ENCODE data around the gene HTR3D. TPM values are rescaled to one million over a fixed set of nuclear protein-coding genes. Genes with fewer than 3 reads are reported as not detected.

The HTR3D gene
- total and polyA plus RNA-seq, 9 of the 15 experiments (the other 6 are each of a cell fraction or from before 2014, with no cell fraction given), result not detected

DNA sequence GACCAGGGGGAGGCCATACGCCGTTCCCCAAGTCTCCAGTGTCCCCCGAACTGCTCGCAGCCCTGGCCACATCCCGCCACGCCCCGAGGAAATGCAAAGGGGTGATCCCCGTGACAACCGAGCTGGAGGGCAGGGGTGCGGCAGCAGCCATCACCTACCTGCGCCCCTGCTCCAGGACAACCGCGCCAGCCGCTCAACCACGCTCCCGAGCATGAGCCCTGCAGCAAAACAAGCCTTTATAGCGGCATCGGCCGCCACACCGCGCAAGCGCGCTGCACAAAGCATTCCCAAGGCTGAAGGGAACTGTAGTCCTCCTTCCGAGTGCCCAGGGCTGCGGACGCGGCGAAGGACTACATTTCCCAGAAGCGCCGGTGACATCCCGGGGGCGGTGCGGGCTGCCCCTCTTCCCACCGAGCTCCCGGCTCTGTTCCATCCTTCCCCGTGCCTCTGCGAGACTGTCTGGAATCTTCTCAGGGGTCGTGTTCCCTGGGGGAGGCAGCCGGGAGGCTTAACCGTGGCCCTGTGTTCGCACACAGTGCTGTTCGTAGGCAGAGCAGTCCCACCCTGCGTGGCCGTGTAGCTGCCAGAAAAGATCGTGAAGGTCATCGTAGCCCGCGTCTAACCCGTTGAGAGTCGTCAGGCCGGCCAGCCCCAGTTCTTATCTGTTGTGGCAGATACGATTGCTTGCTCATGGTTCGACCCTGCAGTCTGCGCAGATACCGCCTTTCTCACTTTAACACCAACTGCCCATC is 13.7 kb upstream of the HTR3D start, which contains the start of gene ABCC5 (continued):
- TF ChIP-seq, protein P1, sequence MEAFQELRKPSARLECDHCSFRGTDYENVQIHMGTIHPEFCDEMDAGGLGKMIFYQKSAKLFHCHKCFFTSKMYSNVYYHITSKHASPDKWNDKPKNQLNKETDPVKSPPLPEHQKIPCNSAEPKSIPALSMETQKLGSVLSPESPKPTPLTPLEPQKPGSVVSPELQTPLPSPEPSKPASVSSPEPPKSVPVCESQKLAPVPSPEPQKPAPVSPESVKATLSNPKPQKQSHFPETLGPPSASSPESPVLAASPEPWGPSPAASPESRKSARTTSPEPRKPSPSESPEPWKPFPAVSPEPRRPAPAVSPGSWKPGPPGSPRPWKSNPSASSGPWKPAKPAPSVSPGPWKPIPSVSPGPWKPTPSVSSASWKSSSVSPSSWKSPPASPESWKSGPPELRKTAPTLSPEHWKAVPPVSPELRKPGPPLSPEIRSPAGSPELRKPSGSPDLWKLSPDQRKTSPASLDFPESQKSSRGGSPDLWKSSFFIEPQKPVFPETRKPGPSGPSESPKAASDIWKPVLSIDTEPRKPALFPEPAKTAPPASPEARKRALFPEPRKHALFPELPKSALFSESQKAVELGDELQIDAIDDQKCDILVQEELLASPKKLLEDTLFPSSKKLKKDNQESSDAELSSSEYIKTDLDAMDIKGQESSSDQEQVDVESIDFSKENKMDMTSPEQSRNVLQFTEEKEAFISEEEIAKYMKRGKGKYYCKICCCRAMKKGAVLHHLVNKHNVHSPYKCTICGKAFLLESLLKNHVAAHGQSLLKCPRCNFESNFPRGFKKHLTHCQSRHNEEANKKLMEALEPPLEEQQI (IDR thresholded peaks at IDR 0.05), result 0 out of 2 replicates have a peak, but pooled peaks have one; percentile 7
- TF ChIP-seq ZNF274 (IDR thresholded peaks at IDR 0.05; ENCODE audit: borderline replicate concordance, low read depth, low read length) (no peak), ZNF77 (CRISPR knock-in tag; IDR thresholded peaks at IDR 0.05) (no peak), TGIF2 (CRISPR knock-in tag; IDR thresholded peaks at IDR 0.05) (peak; percentile 61; the same call in 1 of the 2 replicates), ZNF12 (CRISPR knock-in tag; IDR thresholded peaks at IDR 0.05) (no peak), HNRNPL (IDR thresholded peaks at IDR 0.05; ENCODE audit: low read depth, low read length) (peak; percentile 11; the same call in 1 of the 2 replicates), ZSCAN32 (CRISPR knock-in tag; IDR thresholded peaks at IDR 0.05) (no peak), CBFA2T2 (conservative IDR thresholded peaks at IDR 0.05) (peak; percentile 93), ZNF830 (CRISPR knock-in tag; IDR thresholded peaks at IDR 0.05) (no peak), LEF1 (IDR thresholded peaks at IDR 0.05) (peak; percentile 87), TAF7 (tag; IDR thresholded peaks at IDR 0.05) (peak; percentile 68), NFE2 (IDR thresholded peaks at IDR 0.05; ENCODE audit: low read depth) (peak; percentile 89), PHTF2 (CRISPR knock-in tag; IDR thresholded peaks at IDR 0.05) (no peak), LCOR (CRISPR knock-in tag; IDR thresholded peaks at IDR 0.05) (peak; percentile 78)
- TF ChIP-seq, protein P2, sequence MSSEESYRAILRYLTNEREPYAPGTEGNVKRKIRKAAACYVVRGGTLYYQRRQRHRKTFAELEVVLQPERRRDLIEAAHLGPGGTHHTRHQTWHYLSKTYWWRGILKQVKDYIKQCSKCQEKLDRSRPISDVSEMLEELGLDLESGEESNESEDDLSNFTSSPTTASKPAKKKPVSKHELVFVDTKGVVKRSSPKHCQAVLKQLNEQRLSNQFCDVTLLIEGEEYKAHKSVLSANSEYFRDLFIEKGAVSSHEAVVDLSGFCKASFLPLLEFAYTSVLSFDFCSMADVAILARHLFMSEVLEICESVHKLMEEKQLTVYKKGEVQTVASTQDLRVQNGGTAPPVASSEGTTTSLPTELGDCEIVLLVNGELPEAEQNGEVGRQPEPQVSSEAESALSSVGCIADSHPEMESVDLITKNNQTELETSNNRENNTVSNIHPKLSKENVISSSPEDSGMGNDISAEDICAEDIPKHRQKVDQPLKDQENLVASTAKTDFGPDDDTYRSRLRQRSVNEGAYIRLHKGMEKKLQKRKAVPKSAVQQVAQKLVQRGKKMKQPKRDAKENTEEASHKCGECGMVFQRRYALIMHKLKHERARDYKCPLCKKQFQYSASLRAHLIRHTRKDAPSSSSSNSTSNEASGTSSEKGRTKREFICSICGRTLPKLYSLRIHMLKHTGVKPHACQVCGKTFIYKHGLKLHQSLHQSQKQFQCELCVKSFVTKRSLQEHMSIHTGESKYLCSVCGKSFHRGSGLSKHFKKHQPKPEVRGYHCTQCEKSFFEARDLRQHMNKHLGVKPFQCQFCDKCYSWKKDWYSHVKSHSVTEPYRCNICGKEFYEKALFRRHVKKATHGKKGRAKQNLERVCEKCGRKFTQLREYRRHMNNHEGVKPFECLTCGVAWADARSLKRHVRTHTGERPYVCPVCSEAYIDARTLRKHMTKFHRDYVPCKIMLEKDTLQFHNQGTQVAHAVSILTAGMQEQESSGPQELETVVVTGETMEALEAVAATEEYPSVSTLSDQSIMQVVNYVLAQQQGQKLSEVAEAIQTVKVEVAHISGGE (CRISPR knock-in tag; IDR thresholded peaks at IDR 0.05), result peak in 1 of 3 experiments; percentile 32; a peak in 1 of 6 replicates
- TF ChIP-seq, protein P3, sequence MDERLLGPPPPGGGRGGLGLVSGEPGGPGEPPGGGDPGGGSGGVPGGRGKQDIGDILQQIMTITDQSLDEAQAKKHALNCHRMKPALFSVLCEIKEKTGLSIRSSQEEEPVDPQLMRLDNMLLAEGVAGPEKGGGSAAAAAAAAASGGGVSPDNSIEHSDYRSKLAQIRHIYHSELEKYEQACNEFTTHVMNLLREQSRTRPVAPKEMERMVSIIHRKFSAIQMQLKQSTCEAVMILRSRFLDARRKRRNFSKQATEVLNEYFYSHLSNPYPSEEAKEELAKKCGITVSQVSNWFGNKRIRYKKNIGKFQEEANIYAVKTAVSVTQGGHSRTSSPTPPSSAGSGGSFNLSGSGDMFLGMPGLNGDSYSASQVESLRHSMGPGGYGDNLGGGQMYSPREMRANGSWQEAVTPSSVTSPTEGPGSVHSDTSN (CRISPR knock-in tag; IDR thresholded peaks at IDR 0.05; ENCODE audit: low read depth), result no peak
- TF ChIP-seq, protein P3 (tag; conservative IDR thresholded peaks at IDR 0.05; ENCODE audit: low read depth), result no peak; the same call in none of the 2 replicates
- TF ChIP-seq, protein P4, sequence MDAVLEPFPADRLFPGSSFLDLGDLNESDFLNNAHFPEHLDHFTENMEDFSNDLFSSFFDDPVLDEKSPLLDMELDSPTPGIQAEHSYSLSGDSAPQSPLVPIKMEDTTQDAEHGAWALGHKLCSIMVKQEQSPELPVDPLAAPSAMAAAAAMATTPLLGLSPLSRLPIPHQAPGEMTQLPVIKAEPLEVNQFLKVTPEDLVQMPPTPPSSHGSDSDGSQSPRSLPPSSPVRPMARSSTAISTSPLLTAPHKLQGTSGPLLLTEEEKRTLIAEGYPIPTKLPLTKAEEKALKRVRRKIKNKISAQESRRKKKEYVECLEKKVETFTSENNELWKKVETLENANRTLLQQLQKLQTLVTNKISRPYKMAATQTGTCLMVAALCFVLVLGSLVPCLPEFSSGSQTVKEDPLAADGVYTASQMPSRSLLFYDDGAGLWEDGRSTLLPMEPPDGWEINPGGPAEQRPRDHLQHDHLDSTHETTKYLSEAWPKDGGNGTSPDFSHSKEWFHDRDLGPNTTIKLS (IDR thresholded peaks at IDR 0.05; ENCODE audit: borderline replicate concordance, low read depth), result peak; percentile 67; the same call in 1 of the 2 replicates
